Measurements from ENCODE around the gene GAST. TPM values are rescaled to one million over a fixed set of nuclear protein-coding genes. Genes with fewer than 3 reads are reported as not detected.

GAST gene
- total RNA-seq, 1 experiment from 2014 or later = not detected

Other genes with a start within 250 kb of the GAST start
- gene KRT32, start 244.9 kb upstream of the GAST start, total RNA-seq (2014; rRNA removed; shearing (Covaris generic)) = not detected in 2 replicates
- gene KRT35, start 231.2 kb upstream of the GAST start, total RNA-seq (2014; rRNA removed; shearing (Covaris generic)) = not detected in 2 replicates
- gene KRT36, start 222.4 kb upstream of the GAST start, total RNA-seq (2014; rRNA removed; shearing (Covaris generic)) = not detected in 2 replicates
- not detected in 2 replicates for gene KRT13, start 206.7 kb upstream of the GAST start, total RNA-seq (2014; rRNA removed; shearing (Covaris generic))
- 0.52 and 0.59 TPM in 2 replicates for gene KRT15, start 193.4 kb upstream of the GAST start, total RNA-seq (2014; rRNA removed; shearing (Covaris generic))
- 44.9 and 116 TPM in 2 replicates for gene KRT19, start 184.0 kb upstream of the GAST start, total RNA-seq (2014; rRNA removed; shearing (Covaris generic))
- not detected in 2 replicates for gene KRT9, start 140.3 kb upstream of the GAST start, total RNA-seq (2014; rRNA removed; shearing (Covaris generic))
- gene KRT14, start 125.4 kb upstream of the GAST start, total RNA-seq (2014; rRNA removed; shearing (Covaris generic)) = not detected in 2 replicates
- gene KRT16, start 99.6 kb upstream of the GAST start, total RNA-seq (2014; rRNA removed; shearing (Covaris generic)) = not detected in 2 replicates
- 0.07 TPM in 1 of 2 replicates, not detected in the other for gene KRT17, start 87.8 kb upstream of the GAST start, total RNA-seq (2014; rRNA removed; shearing (Covaris generic))
- 62.6 and 74.3 TPM in 2 replicates for gene EIF1, start 23.4 kb upstream of the GAST start, total RNA-seq (2014; rRNA removed; shearing (Covaris generic))
- gene HAP1, start 22.3 kb downstream of the GAST start, total RNA-seq (2014; rRNA removed; shearing (Covaris generic)) = 0.28 and 0.48 TPM in 2 replicates
- gene JUP, start 74.4 kb downstream of the GAST start, total RNA-seq (2014; rRNA removed; shearing (Covaris generic)) = 58.4 and 68.5 TPM in 2 replicates
- 34.7 and 44.6 TPM in 2 replicates for gene P3H4, start 99.6 kb downstream of the GAST start, total RNA-seq (2014; rRNA removed; shearing (Covaris generic))
- gene FKBP10, start 100.7 kb downstream of the GAST start, total RNA-seq (2014; rRNA removed; shearing (Covaris generic)) = 206 and 213 TPM in 2 replicates
- 62.2 and 77.1 TPM in 2 replicates for gene NT5C3B, start 123.9 kb downstream of the GAST start, total RNA-seq (2014; rRNA removed; shearing (Covaris generic))
- gene KLHL10, start 125.5 kb downstream of the GAST start, total RNA-seq (2014; rRNA removed; shearing (Covaris generic)) = 0.10 and 1.1 TPM in 2 replicates
- gene KLHL11, start 153.1 kb downstream of the GAST start, total RNA-seq (2014; rRNA removed; shearing (Covaris generic)) = 14.7 and 18.1 TPM in 2 replicates
- gene ACLY, start 206.6 kb downstream of the GAST start, total RNA-seq (2014; rRNA removed; shearing (Covaris generic)) = 235 and 260 TPM in 2 replicates
- 0.28 and 0.85 TPM in 2 replicates for gene ODAD4, start 218.3 kb downstream of the GAST start, total RNA-seq (2014; rRNA removed; shearing (Covaris generic))